OCI-LY7 (cell line): ENCODE measurements around the gene RGS19.

Experiments used
- EZH2phosphoT487 ChIP-seq: fragments of 200-600 bp; sonication (generic); IDR thresholded peaks from 2 replicates; pipeline ENCODE4 v1.6.1; 2018; ENCODE audit warnings: low read depth, borderline replicate concordance, mild to moderate bottlenecking, mixed run types, antibody characterized with exemption, low read length, moderate library complexity, mixed read lengths
- TF ChIP-seq, protein P1 (sequence below): fragments of 200-600 bp; sonication (generic); conservative IDR thresholded peaks from 2 replicates; pipeline ENCODE4 v1.5.1; 2014; ENCODE audit warnings: mild to moderate bottlenecking, antibody characterized with exemption, low read length, moderate library complexity, mixed read lengths

DNA sequence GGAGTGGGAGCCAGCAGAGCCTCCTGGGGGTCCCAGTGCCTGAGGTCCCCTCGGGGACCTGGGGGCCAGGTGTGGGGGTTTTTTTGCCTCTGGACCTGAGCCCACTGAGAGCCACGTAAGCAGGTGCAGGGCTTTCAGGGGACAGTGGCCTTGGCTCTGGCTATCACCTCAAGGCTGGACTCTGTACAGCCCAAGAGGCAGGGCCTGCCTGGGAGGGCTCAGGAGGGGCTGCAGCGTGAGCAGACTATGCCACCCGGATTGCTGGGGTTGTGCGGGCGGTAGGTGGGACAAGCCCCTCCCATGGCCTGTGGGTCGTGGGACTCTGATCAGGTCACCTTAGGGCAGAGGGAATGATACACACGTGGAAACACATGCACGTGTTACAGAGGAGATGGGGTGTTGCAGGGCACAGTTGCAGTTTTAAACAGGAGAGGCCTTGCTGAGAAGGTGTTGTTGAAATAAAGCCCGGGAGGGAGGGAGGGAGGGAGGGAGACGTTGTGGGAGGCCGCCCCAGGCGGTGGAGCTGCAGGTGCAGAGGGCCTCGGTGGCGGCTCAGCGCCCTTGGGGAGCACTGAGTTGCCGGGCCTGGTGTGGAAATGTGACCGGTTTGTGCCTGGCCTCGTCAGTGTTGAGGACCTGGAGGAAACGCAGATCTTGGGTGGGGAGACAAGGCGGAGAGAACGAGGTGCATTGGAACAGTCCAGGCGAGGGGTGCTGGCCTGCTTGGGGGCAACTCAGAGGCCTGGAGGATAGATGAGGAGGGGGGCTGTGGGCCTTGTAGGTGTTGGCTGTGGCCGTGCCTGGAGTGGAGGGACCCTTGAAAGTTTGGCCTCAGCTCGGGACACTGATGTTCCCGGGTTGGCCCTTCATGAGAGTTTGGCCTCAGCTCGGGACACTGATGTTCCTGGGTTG lies 14.0 kb downstream of the RGS19 start:
- TF ChIP-seq, protein P1, sequence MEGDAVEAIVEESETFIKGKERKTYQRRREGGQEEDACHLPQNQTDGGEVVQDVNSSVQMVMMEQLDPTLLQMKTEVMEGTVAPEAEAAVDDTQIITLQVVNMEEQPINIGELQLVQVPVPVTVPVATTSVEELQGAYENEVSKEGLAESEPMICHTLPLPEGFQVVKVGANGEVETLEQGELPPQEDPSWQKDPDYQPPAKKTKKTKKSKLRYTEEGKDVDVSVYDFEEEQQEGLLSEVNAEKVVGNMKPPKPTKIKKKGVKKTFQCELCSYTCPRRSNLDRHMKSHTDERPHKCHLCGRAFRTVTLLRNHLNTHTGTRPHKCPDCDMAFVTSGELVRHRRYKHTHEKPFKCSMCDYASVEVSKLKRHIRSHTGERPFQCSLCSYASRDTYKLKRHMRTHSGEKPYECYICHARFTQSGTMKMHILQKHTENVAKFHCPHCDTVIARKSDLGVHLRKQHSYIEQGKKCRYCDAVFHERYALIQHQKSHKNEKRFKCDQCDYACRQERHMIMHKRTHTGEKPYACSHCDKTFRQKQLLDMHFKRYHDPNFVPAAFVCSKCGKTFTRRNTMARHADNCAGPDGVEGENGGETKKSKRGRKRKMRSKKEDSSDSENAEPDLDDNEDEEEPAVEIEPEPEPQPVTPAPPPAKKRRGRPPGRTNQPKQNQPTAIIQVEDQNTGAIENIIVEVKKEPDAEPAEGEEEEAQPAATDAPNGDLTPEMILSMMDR, result no peak
- TF ChIP-seq EZH2phosphoT487, result no peak
